Endothelial cell of umbilical vein (primary cell): ENCODE results near the gene JMJD8.

ENCODE experiments used
- EZH2 ChIP-seq: IDR thresholded peaks from 2 replicates; pipeline ENCODE4 v1.6.1; 2012; ENCODE audit warnings: borderline replicate concordance, low read depth, mild to moderate bottlenecking, moderate library complexity, low read length, inconsistent platforms; ENCODE audit not compliant: severe bottlenecking
- GATA2 ChIP-seq: IDR thresholded peaks from 2 replicates; pipeline ENCODE4 v1.7.0; 2011; ENCODE audit warnings: low read depth, mild to moderate bottlenecking, moderate library complexity, mixed read lengths, low read length; ENCODE audit not compliant: insufficient read length, insufficient read depth
- POLR2AphosphoS5 ChIP-seq: IDR thresholded peaks from 2 replicates; pipeline ENCODE4 v1.6.1; 2012; ENCODE audit warnings: low read depth, mild to moderate bottlenecking, control low read depth, low read length, moderate library complexity; ENCODE audit not compliant: insufficient read depth
- TF ChIP-seq, protein P1 (sequence below), 2 donors: IDR thresholded peaks; 1 replicate in 1 of 2; 2 replicates in 1 of 2; pipeline ENCODE4 v1.5.1; 2011; ENCODE audit warnings: low read length in 2 of 2, mild to moderate bottlenecking in 2 of 2, moderate library complexity in 2 of 2, control low read depth in 1 of 2, inconsistent platforms in 1 of 2, low read depth in 1 of 2; ENCODE audit not compliant: insufficient read depth in 1 of 2; ENCODE audit errors: extremely low read depth in 1 of 2

DNA sequence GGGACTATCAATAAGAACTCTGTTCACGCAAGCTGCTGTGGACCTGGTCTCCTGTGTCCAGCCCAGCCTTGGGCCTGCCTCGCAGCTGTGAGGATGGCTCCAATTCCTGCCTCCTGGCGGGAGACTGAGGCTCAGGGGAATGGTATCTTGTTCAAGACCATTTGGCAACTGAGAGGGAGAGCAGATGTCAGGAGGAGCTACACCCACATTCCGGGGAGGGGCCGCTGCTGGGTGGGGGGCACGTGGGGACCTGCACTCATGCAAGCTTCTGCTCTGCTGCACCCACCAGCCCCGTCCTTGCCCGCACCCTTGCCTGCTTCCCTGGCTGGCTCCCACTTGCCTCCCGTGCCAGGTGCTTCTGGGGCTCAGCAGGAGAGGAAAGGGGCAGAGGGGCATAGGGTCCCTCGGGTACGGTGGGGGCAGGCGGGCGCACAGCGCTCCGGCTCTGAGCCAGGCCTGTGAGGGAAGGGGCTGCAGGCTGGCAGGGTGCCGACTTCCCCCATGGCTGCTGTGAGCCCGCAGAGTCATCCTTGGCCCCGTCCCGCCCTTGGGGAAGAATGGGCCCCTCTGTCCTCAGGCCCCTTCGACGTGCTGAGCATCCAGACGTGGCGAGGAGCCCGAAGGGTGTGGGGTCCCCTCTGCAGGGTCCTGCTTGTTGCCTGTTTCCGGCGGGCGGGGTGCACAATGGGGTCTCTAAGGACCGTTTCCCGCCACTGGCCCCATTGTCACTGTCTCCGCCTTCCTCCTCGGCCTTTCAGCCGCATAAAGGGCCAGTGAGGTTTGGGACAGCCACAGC, 33.5 kb upstream of the JMJD8 start:
- TF ChIP-seq, protein P1, sequence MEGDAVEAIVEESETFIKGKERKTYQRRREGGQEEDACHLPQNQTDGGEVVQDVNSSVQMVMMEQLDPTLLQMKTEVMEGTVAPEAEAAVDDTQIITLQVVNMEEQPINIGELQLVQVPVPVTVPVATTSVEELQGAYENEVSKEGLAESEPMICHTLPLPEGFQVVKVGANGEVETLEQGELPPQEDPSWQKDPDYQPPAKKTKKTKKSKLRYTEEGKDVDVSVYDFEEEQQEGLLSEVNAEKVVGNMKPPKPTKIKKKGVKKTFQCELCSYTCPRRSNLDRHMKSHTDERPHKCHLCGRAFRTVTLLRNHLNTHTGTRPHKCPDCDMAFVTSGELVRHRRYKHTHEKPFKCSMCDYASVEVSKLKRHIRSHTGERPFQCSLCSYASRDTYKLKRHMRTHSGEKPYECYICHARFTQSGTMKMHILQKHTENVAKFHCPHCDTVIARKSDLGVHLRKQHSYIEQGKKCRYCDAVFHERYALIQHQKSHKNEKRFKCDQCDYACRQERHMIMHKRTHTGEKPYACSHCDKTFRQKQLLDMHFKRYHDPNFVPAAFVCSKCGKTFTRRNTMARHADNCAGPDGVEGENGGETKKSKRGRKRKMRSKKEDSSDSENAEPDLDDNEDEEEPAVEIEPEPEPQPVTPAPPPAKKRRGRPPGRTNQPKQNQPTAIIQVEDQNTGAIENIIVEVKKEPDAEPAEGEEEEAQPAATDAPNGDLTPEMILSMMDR (IDR thresholded peaks at IDR 0.05; ENCODE audit: extremely low read depth in 1 of 2, insufficient read depth in 1 of 2, low read depth in 1 of 2, low read length in 2 of 2): no peak
- TF ChIP-seq GATA2: no peak
- TF ChIP-seq POLR2AphosphoS5: no peak
- TF ChIP-seq EZH2: no peak
